Activated naive CD4-positive, alpha-beta T cell treated with anti-CD3 and anti-CD28 coated beads, Interleukin-2, amount 10 ng/mL, durations not matched to agents 7 days and 5 days (primary cell): ENCODE results near the gene KRT27.
A peak's percentile ranks its signal among the peaks of the same experiment; 100 is the strongest.
"Not testable (repeated sequence)": the region's sequence is repeated elsewhere in the genome, so short reads cannot be mapped to it uniquely, and the experiment has no call there.

Source experiments
- CTCF ChIA-PET: fragments of 350-600 bp; sonication (Branson Sonifier 250); formaldehyde crosslinking; loops from one replicate; lab custom pipeline; 2021; ENCODE audit warnings: antibody characterized with exemption; lab: Charles Lee
- DNase-seq: peaks from one replicate; pipeline ENCODE4 v3.0.0-alpha.2; 2020
- H3K27ac Mint-ChIP-seq: one replicate; pipeline ENCODE4 v1.8.0; 2021; ENCODE audit warnings: mild to moderate bottlenecking, moderate library complexity, mixed read lengths
- H3K27me3 Mint-ChIP-seq: one replicate; pipeline ENCODE4 v1.8.0; 2021; ENCODE audit warnings: mild to moderate bottlenecking, mixed read lengths
- H3K36me3 Mint-ChIP-seq: one replicate; pipeline ENCODE4 v1.8.0; 2021; ENCODE audit warnings: mixed read lengths
- H3K4me1 Mint-ChIP-seq: one replicate; pipeline ENCODE4 v1.8.0; 2021; ENCODE audit warnings: mixed read lengths
- H3K4me3 Mint-ChIP-seq: one replicate; pipeline ENCODE4 v1.8.0; 2021; ENCODE audit warnings: mild to moderate bottlenecking, moderate library complexity, mixed read lengths
- H3K9me3 Mint-ChIP-seq: one replicate; pipeline ENCODE4 v1.8.0; 2021; ENCODE audit warnings: mixed read lengths

Gene KRT27

DNA sequence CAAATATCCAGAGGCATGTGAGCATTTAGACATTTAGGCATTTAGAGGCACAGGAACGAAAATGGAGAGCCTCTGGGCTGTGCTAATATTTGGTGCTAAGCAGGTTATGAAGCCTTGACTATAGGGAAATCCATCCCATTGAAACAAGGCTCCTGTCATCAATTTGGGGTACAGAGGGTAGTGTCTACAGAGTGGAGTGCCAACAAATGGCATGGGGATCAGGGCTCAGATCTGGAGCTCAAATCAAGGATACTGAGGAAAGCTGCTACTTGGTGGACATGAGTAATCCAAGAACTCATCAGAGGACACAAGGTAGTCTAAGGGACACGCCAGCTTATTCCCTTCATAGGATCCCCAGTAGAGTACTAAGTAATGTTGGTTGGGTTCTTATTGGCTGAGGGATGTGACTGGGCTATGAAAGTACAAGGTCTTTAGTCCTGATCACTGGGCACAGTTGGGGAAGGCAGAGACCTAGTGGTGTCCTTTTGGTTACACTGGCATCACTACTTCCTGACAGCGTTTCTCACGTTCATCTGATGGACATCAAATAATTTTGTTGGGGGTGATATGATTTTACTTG is 34.8 kb upstream of the KRT27 start:
- no peak for DNase-seq
- H3K4me1 Mint-ChIP-seq: peaks cover 29% of the 10 kb centered on the region
- H3K36me3 Mint-ChIP-seq: peaks cover 28% of the 10 kb centered on the region
- H3K9me3 Mint-ChIP-seq: peaks cover 3% of the 10 kb centered on the region
- H3K27me3 Mint-ChIP-seq: peaks cover 23% of the 10 kb centered on the region
- peak overlapping the region; percentile 67 for H3K4me3 Mint-ChIP-seq
- H3K27ac Mint-ChIP-seq: peak overlapping the region; percentile 30
- CTCF ChIA-PET: interaction anchor here (0.7 to 1.6 kb wide), 2 partner anchors 13 to 732 kb away, joined by 3 read pairs; no protein-coding TSS in a partner anchor

DNA sequence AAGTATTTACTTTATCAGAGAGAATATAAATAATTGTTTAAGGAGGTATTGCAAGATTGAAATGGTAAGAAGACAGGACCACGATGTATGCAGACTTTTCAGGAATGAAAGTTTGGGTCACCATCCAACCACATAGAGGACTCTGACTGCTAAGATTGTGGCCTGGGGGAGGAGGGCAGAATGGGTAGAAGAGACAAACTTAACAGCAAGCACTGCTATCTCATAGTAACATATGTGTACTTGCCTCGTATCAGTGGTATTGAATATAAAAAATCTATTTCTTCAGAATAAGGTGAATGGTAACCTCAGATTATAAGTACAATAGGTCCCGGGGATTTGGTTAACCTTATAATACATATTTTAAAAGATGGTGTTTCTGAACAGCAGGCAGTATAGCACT is 34.2 kb upstream of the KRT27 start:
- CTCF ChIA-PET: interaction anchor here (0.7 to 1.6 kb wide), 3 partner anchors 13 to 837 kb away, joined by 3 to 5 read pairs (median 3); no protein-coding TSS in a partner anchor
- H3K9me3 Mint-ChIP-seq: peaks cover 3% of the 10 kb centered on the region
- H3K27ac Mint-ChIP-seq: no peak overlapping the region
- peaks cover 25% of the 10 kb centered on the region for H3K27me3 Mint-ChIP-seq
- H3K4me3 Mint-ChIP-seq: peak overlapping the region; percentile 34
- no peak for DNase-seq
- H3K4me1 Mint-ChIP-seq: peaks cover 29% of the 10 kb centered on the region
- peaks cover 27% of the 10 kb centered on the region for H3K36me3 Mint-ChIP-seq

DNA sequence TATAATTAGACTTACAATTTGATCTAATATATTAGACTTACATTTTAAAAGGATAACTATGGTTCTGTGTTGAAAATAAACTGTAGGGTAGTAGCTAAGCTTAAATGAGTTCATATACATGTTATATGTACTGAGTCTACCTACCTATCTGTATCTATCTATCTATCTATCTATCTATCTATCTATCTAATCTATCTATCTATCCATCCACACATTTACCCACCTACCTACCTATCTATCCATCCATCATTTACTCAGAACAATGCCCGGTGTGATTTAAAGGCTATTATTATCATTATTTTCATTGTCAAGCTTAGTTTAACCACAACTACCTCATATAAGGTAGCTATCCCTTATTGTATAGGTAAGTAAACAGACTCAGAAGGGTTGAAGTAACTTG is 33.0 kb upstream of the KRT27 start:
- H3K4me1 Mint-ChIP-seq: peaks cover 26% of the 10 kb centered on the region
- H3K9me3 Mint-ChIP-seq: peaks cover 3% of the 10 kb centered on the region
- peaks cover 24% of the 10 kb centered on the region for H3K36me3 Mint-ChIP-seq
- peaks cover 30% of the 10 kb centered on the region for H3K27me3 Mint-ChIP-seq
- CTCF ChIA-PET: interaction anchor here (0.8 kb wide), 1 partner anchor 733 kb away, joined by 3 read pairs; no protein-coding TSS in a partner anchor
- DNase-seq: no peak
- H3K27ac Mint-ChIP-seq: no peak overlapping the region
- no peak overlapping the region for H3K4me3 Mint-ChIP-seq

DNA sequence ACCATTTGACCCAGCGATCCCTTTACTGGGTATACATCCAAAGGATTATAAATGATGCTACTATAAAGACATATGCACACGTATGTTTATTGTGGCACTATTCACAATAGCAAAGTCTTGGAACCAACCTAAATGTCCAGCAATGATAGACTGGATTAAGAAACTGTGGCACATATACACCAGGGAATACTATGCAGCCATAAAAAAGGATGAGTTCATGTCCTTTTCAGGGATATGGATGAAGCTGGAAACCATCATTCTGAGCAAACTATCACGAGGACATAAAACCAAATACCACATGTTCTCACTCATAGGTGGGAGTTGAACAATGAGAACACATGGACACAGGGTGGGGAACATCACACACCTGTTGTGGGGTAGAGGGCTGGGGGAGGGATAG is 32.3 kb upstream of the KRT27 start:
- CTCF ChIA-PET, DNase-seq, H3K9me3 Mint-ChIP-seq, H3K4me3 Mint-ChIP-seq, H3K27ac Mint-ChIP-seq: not testable (repeated sequence)
- Mint-ChIP-seq H3K4me1 (peaks cover 19% of the 10 kb centered on the region), H3K36me3 (peaks cover 22% of the 10 kb centered on the region), H3K27me3 (peaks cover 33% of the 10 kb centered on the region)

DNA sequence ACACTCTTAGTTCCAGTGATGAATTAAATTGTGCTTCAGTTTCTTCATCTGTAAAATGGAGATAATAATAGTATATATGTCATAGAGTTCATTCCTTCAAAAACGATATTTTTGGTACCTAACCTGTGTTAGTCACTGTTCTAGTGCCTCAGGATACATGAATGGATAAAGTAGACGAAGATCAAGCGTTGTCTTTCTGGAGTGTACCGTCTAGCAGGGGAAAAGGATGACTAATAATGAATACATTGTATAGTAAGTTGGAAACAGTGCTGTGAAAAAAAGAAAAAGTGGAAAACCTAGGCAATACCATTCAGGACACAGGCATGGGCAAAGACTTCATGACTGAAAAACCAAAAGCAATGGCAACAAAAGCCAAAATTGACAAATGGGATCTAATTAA is 31.5 kb upstream of the KRT27 start:
- peaks cover 14% of the 10 kb centered on the region for H3K4me1 Mint-ChIP-seq
- peaks cover 33% of the 10 kb centered on the region for H3K27me3 Mint-ChIP-seq
- DNase-seq: no peak
- H3K4me3 Mint-ChIP-seq: no peak overlapping the region
- no peak overlapping the region for H3K27ac Mint-ChIP-seq
- CTCF ChIA-PET: no interaction called here
- peaks cover 3% of the 10 kb centered on the region for H3K9me3 Mint-ChIP-seq
- peaks cover 22% of the 10 kb centered on the region for H3K36me3 Mint-ChIP-seq

DNA sequence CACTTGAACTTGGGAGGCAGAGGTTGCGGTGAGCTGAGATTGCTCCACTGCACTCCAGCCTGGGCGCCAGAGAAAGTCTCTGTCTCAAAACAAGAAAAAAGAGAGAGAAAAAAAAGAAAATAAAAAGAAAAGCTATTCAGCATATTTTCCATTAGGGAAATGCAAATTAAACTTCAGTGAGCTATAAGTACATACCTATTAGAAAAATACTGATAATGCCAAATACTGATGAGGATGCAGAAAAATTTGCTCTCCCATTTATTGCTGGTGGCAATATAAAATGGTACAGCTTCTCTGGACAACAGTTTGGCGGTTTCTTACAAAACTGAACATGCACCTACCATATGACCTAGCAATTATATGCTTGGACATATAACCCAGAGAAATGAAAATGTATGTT is 30.3 kb upstream of the KRT27 start:
- peaks cover 39% of the 10 kb centered on the region for H3K27me3 Mint-ChIP-seq
- CTCF ChIA-PET: interaction anchor here (0.8 kb wide), 1 partner anchor 10 kb away, joined by 3 read pairs; no protein-coding TSS in a partner anchor
- no peak for DNase-seq
- H3K4me3 Mint-ChIP-seq: no peak overlapping the region
- peaks cover 3% of the 10 kb centered on the region for H3K9me3 Mint-ChIP-seq
- no peak overlapping the region for H3K27ac Mint-ChIP-seq
- peaks cover 7% of the 10 kb centered on the region for H3K4me1 Mint-ChIP-seq
- H3K36me3 Mint-ChIP-seq: peaks cover 13% of the 10 kb centered on the region

DNA sequence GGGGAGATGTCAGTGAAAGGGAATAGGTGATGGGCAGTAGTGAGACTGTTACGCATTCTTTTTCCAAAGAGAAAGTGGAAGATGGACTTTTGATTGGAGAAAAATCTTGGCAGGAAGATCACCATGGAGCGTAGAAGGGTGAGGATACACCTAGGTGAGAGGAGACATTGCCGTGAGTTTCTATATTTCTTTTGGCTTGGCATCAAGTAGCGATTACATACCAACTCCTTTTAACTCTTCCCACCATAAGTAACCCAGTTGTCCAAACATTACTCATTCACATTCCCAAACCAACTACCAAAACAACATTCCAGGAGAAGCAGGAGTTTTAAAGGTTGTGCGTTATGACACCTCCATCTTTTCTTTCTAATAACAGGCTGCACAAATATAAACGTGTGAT is 28.1 kb upstream of the KRT27 start:
- Mint-ChIP-seq H3K4me1 (no peaks in the 10 kb centered on the region), H3K4me3 (no peak overlapping the region), H3K36me3 (no peaks in the 10 kb centered on the region), H3K27ac (no peak overlapping the region), H3K9me3 (peaks cover 3% of the 10 kb centered on the region), H3K27me3 (peaks cover 57% of the 10 kb centered on the region)
- DNase-seq: no peak
- CTCF ChIA-PET: no interaction called here

DNA sequence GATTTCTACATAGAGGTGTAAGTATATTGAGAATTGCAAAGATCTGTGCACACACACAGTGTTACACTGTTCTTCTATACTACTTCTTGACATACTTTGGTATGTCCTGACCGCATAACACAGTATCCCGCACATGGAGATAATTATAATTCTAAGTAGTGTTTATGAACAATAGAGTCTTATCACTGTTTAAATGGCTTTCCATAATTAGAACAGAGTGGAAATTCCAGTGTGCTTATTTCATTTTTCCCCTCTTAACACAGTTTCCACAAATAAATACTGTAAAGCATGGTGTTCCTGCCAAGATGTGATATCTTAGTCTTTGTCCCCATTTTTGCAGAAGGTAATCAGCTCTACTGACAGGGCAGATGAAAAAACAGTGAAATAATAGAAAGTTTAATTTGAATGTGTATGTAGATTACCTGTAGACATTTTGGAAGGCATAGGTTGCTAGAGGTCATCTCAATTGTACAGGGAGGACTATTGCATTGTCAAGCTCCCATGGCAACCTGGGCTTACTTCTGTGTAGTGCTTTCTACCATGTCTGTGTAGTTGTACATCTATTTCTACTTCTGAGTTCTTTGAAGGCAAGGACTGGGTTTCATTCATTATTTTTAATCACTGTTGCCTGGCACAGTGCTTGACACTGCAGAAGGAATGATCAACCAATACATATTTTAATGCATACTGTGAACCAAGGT is 27.5 kb upstream of the KRT27 start:
- Mint-ChIP-seq H3K9me3 (peaks cover 3% of the 10 kb centered on the region), H3K27ac (no peak overlapping the region), H3K4me1 (no peaks in the 10 kb centered on the region), H3K4me3 (no peak overlapping the region), H3K36me3 (no peaks in the 10 kb centered on the region), H3K27me3 (peaks cover 63% of the 10 kb centered on the region)
- CTCF ChIA-PET: interaction anchor here (0.9 to 1.4 kb wide), 2 partner anchors 9 to 17 kb away, joined by 3 to 4 read pairs; no protein-coding TSS in a partner anchor
- no peak for DNase-seq

DNA sequence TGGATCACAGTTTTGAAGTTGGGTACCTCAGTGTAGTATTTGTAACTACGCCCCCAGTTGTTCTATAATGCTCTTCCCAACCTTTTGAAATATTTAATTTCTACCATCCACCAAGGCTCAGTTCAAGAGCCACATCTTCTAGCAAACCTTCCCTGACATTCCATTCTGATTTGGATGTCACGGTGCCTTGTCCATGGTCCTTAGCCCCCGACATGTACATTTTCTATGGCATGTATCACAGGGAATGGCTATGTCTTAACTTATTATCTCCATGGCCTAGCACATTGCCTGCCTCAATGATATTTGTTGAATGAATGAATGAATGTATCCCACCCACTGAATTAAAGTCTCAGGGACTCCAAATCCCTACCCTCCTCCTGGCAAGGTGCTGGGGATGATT is 23.8 kb upstream of the KRT27 start:
- no peaks in the 10 kb centered on the region for H3K9me3 Mint-ChIP-seq
- no peak for DNase-seq
- no peak overlapping the region for H3K4me3 Mint-ChIP-seq
- H3K36me3 Mint-ChIP-seq: no peaks in the 10 kb centered on the region
- CTCF ChIA-PET: interaction anchor here (1.4 kb wide), 1 partner anchor 842 kb away, joined by 7 read pairs; no protein-coding TSS in a partner anchor
- H3K27ac Mint-ChIP-seq: no peak overlapping the region
- peaks cover 2% of the 10 kb centered on the region for H3K4me1 Mint-ChIP-seq
- peaks cover 48% of the 10 kb centered on the region for H3K27me3 Mint-ChIP-seq

DNA sequence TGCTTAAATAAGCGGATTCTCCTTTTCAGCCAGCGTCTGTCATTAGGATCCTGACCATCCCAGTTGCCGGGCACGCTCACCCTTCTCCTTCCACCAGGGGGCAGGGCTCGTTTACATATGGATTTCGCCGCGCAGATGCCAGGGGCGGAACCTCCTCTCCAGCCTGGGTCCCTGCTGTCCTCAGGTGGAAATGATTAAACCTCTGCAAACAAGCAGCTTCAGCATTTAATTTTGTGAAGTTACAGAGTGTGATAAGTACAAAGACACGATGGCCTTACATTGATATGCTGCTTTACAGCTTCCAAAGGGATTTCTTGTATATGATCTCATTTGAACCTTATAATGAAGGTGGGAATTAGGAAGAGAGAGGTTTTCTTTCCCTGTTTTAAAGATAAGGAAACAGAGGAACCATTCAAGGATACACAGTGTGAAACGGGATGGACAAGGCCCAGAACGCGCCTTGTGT is 21.3 kb upstream of the KRT27 start:
- CTCF ChIA-PET: interaction anchor here (0.5 to 1.4 kb wide), 3 partner anchors 13 to 859 kb away, joined by 3 to 4 read pairs (median 3); no protein-coding TSS in a partner anchor
- peak; percentile 81 for DNase-seq
- no peak overlapping the region for H3K27ac Mint-ChIP-seq
- H3K4me1 Mint-ChIP-seq: peaks cover 2% of the 10 kb centered on the region
- peaks cover 44% of the 10 kb centered on the region for H3K27me3 Mint-ChIP-seq
- H3K9me3 Mint-ChIP-seq: no peaks in the 10 kb centered on the region
- no peak overlapping the region for H3K4me3 Mint-ChIP-seq
- no peaks in the 10 kb centered on the region for H3K36me3 Mint-ChIP-seq

DNA sequence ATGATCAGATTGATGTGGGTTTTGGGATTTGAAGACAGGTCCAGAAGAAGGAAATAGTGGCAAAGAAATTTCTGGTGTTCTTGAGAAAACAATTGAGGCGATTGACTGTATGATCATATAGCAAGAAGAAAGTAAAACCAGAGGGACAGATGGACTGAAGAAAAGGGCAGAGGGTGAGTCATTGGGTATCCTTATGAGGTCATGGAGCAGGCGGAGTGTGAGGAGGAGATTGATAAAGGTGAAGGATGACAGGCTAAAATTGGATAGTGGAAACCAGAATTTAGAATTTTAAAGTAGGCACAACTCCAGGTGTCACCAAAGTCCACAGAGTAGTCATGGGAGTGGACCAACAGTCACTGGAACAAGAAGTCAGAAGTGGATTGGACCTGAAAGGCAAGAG is 18.8 kb upstream of the KRT27 start:
- H3K27ac Mint-ChIP-seq: no peak overlapping the region
- H3K4me1 Mint-ChIP-seq: peaks cover 2% of the 10 kb centered on the region
- CTCF ChIA-PET: no interaction called here
- no peaks in the 10 kb centered on the region for H3K36me3 Mint-ChIP-seq
- H3K27me3 Mint-ChIP-seq: peaks cover 42% of the 10 kb centered on the region
- no peaks in the 10 kb centered on the region for H3K9me3 Mint-ChIP-seq
- no peak for DNase-seq
- H3K4me3 Mint-ChIP-seq: no peak overlapping the region

DNA sequence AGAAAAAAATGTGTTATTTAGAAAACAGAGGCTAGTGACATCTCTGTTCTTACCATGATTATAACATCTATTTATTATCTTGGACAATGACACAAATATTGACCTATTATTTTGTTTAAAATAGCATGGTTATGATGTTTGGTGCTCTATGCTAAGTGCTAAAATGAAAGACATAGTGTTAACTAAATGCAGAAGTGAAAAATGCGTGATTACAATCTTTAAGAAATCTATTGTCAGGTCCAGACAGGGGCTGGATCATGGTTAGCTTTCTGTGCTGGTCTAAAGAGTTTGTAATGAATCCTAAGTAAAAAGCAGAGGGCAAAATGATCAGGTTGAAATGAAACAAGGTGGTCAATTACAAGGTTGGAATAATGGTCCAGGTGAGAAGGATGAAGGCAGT is 18.0 kb upstream of the KRT27 start:
- CTCF ChIA-PET: no interaction called here
- Mint-ChIP-seq H3K9me3 (no peaks in the 10 kb centered on the region), H3K4me3 (no peak overlapping the region), H3K4me1 (peaks cover 2% of the 10 kb centered on the region), H3K27me3 (peaks cover 40% of the 10 kb centered on the region), H3K27ac (no peak overlapping the region), H3K36me3 (no peaks in the 10 kb centered on the region)
- DNase-seq: no peak

DNA sequence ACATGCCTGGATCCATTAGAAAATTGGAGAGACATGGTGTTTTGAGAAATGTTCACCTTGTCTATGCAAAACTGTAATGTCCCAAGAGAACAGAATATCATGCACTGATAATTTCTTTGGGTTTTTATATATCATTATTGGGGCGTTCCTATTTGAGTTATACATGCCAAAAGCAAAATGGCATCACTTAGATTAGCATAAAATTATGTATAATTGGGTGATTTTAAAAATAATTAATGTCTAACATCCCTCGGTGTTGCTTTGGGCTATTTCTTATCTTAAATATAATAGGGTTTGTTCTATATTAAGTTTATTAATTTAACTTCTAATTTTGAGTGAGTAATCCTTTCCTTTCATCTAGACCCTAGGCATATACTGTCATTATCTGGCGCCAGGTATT is 17.5 kb upstream of the KRT27 start, which contains the start of gene KRT28:
KRT28 (minus strand) TSS at position 101 of the 400 bp plus-strand sequence; CDS start at position 35, 66 bp downstream.
- no peak within 1 kb of the TSS for H3K4me3 Mint-ChIP-seq
- H3K27me3 Mint-ChIP-seq: peaks cover 38% of the 10 kb centered on the region
- H3K36me3 Mint-ChIP-seq: no peaks in the 10 kb centered on the region
- H3K9me3 Mint-ChIP-seq: no peaks in the 10 kb centered on the region
- H3K27ac Mint-ChIP-seq: no peak within 1 kb of the TSS
- CTCF ChIA-PET: no interaction called here
- no peak for DNase-seq
- H3K4me1 Mint-ChIP-seq: peaks cover 2% of the 10 kb centered on the region

DNA sequence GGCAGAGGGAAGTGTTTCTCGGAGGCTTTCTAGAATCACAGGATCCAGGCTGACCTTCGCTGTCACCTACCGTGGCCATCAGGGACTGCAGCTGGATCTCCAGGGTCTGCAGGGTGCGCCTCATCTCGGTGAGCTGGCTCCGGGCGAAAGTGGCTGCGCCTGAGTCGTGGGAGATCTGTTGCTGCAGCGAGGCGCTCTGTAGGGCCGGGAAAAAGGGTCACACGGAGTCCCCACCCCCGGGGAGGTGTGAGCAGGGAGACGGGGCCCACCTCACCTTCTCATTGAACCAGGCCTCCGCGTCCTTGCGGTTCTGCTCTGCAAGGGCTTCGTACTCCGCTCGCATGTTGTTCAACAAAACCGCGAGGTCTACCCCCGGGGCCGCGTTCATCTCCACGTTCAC is 14.5 kb upstream of the KRT27 start:
- CTCF ChIA-PET: no interaction called here

More for the DNA sequence above, 14.5 kb upstream of the KRT27 start:
- H3K9me3 Mint-ChIP-seq: no peaks in the 10 kb centered on the region
- no peak overlapping the region for H3K4me3 Mint-ChIP-seq
- H3K4me1 Mint-ChIP-seq: no peaks in the 10 kb centered on the region
- no peaks in the 10 kb centered on the region for H3K36me3 Mint-ChIP-seq
- no peak overlapping the region for H3K27ac Mint-ChIP-seq
- DNase-seq: no peak
- peaks cover 42% of the 10 kb centered on the region for H3K27me3 Mint-ChIP-seq
